ENCODE data around the gene C3orf20.

C3orf20 gene

GRCh38 chr3:14820156-14820555, 145.2 kb downstream of the C3orf20 start:
- no peaks in the 10 kb centered on the region for H3K9me3 ChIP-seq (ENCODE audit: control insufficient read depth, low read length)
- no peak overlapping the region for H3K4me3 ChIP-seq (ENCODE audit: low read length)
- no peaks in the 10 kb centered on the region for H3K4me1 ChIP-seq (ENCODE audit: control insufficient read depth, insufficient read depth, low read length)
- H3K27me3 ChIP-seq (ENCODE audit: control insufficient read depth, insufficient read depth, low read length) = peaks cover 7% of the 10 kb centered on the region
- H3K36me3 ChIP-seq (ENCODE audit: control insufficient read depth, insufficient read depth, low read length) = no peaks in the 10 kb centered on the region
- no peak overlapping the region for H3K9ac ChIP-seq (ENCODE audit: low read length)

GRCh38 chr3:14821151-14821550, 146.2 kb downstream of the C3orf20 start:
- Histone ChIP-seq H3K27me3 (ENCODE audit: control insufficient read depth, insufficient read depth, low read length) (peaks cover 5% of the 10 kb centered on the region), H3K9me3 (ENCODE audit: control insufficient read depth, low read length) (no peaks in the 10 kb centered on the region), H3K9ac (ENCODE audit: low read length) (no peak overlapping the region), H3K36me3 (ENCODE audit: control insufficient read depth, insufficient read depth, low read length) (no peaks in the 10 kb centered on the region), H3K4me1 (ENCODE audit: control insufficient read depth, insufficient read depth, low read length) (no peaks in the 10 kb centered on the region), H3K4me3 (ENCODE audit: low read length) (no peak overlapping the region)

DNA sequence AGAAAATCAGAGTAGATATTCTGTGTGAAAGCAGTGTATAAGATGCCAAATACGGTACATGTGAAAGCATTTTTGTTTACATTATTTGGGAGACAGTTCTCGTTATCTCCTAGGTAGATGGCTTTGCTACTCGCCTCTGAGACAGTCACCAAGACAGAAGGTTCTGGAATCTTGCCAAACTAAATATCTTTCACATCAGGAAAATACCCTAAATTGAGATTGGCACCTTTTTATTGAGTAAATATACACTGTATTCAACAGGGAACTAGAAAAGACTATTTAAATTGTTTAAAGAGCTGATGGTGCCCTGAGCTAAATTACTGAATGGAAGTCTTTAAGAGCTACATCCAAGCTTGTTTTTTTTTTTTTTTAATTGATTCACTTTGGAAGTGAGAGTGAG, 147.2 kb downstream of the C3orf20 start:
- H3K4me3 ChIP-seq (ENCODE audit: low read length) = no peak overlapping the region
- H3K9me3 ChIP-seq (ENCODE audit: control insufficient read depth, low read length) = no peaks in the 10 kb centered on the region
- H3K27me3 ChIP-seq (ENCODE audit: control insufficient read depth, insufficient read depth, low read length) = peaks cover 4% of the 10 kb centered on the region
- no peak overlapping the region for H3K9ac ChIP-seq (ENCODE audit: low read length)
- H3K36me3 ChIP-seq (ENCODE audit: control insufficient read depth, insufficient read depth, low read length) = no peaks in the 10 kb centered on the region
- no peaks in the 10 kb centered on the region for H3K4me1 ChIP-seq (ENCODE audit: control insufficient read depth, insufficient read depth, low read length)

Data from mucosa of stomach (tissue), 1 donor.